GM23338 (cell line): ENCODE results near the gene CYFIP2. TPM values are rescaled to one million over a fixed set of nuclear protein-coding genes. Genes with fewer than 3 reads are reported as not detected.

ENCODE experiments used
- ATAC-seq: fragments of 200-7000 bp; cut with Tn5 transposase; 3 replicates; pipeline ENCODE4 v1.9.1; 2020
- DNase-seq: peaks from one replicate; pipeline ENCODE4 v3.0.0-alpha.2; 2015; ENCODE audit warnings: low spot score
- H2AFZ ChIP-seq: fragments of 200-600 bp; sonication (generic); 2 replicates; pipeline ENCODE4 v1.8.0; 2016; ENCODE audit warnings: antibody characterized with exemption, mild to moderate bottlenecking, moderate library complexity
- H3F3A ChIP-seq: fragments of 200-600 bp; sonication (generic); replicated peaks from 2 replicates; pipeline ENCODE4 v1.8.0; 2017; ENCODE audit warnings: antibody characterized with exemption, mixed run types, low read depth
- H3K27ac ChIP-seq: fragments of 200-600 bp; sonication (generic); 2 replicates; pipeline ENCODE4 v1.6.1; 2016; ENCODE audit warnings: low read depth
- H3K27me3 ChIP-seq: fragments of 200-600 bp; sonication (generic); 2 replicates; pipeline ENCODE4 v1.8.0; 2016; ENCODE audit warnings: mild to moderate bottlenecking, mixed run types, moderate library complexity; ENCODE audit not compliant: insufficient read depth
- H3K36me3 ChIP-seq: fragments of 200-600 bp; sonication (generic); 2 replicates; pipeline ENCODE4 v1.8.0; 2016; ENCODE audit warnings: mild to moderate bottlenecking; ENCODE audit not compliant: insufficient read depth
- H3K4me1 ChIP-seq: fragments of 200-600 bp; sonication (generic); 2 replicates; pipeline ENCODE4 v1.8.0; 2016; ENCODE audit warnings: mild to moderate bottlenecking, moderate library complexity; ENCODE audit not compliant: insufficient read depth
- H3K4me2 ChIP-seq: fragments of 200-600 bp; sonication (generic); 2 replicates; pipeline ENCODE4 v1.7.1; 2017; ENCODE audit warnings: mixed run types
- H3K4me3 ChIP-seq: fragments of 200-600 bp; sonication (generic); 2 replicates; pipeline ENCODE4 v1.6.1; 2016; ENCODE audit warnings: mixed run types
- H3K79me2 ChIP-seq: fragments of 200-600 bp; sonication (generic); replicated peaks from 2 replicates; pipeline ENCODE4 v1.8.0; 2017; ENCODE audit warnings: mild to moderate bottlenecking; ENCODE audit not compliant: insufficient read depth
- H3K9me2 ChIP-seq: fragments of 200-600 bp; sonication (generic); 2 replicates; pipeline ENCODE4 v1.8.0; 2017; ENCODE audit not compliant: insufficient read depth
- H4K20me1 ChIP-seq: fragments of 200-600 bp; sonication (generic); replicated peaks from 2 replicates; pipeline ENCODE4 v1.8.0; 2017; ENCODE audit warnings: mild to moderate bottlenecking; ENCODE audit not compliant: insufficient read depth
- H3K27ac Mint-ChIP-seq: 2 replicates; pipeline ENCODE4 v1.8.0; 2020; ENCODE audit warnings: inconsistent platforms, mild to moderate bottlenecking, moderate library complexity, mixed read lengths
- H3K27me3 Mint-ChIP-seq: 3 replicates; pipeline ENCODE4 v1.8.0; 2022; ENCODE audit warnings: low read depth, mild to moderate bottlenecking, moderate library complexity, mixed read lengths, inconsistent platforms; ENCODE audit not compliant: insufficient read depth, poor library complexity
- H3K36me3 Mint-ChIP-seq: 3 replicates; pipeline ENCODE4 v1.8.0; 2021; ENCODE audit warnings: low read depth, mild to moderate bottlenecking, inconsistent platforms, moderate library complexity, mixed read lengths
- H3K4me1 Mint-ChIP-seq: 3 replicates; pipeline ENCODE4 v1.8.0; 2020; ENCODE audit warnings: mild to moderate bottlenecking, inconsistent platforms, mixed read lengths
- H3K4me3 Mint-ChIP-seq: 3 replicates; pipeline ENCODE4 v1.8.0; 2021; ENCODE audit warnings: moderate library complexity, mild to moderate bottlenecking, inconsistent platforms, mixed read lengths
- H3K9me3 Mint-ChIP-seq: 3 replicates; pipeline ENCODE4 v1.8.0; 2020; ENCODE audit warnings: moderate library complexity, mild to moderate bottlenecking, inconsistent platforms, mixed read lengths
- CREB1 ChIP-seq: fragments of 250-450 bp; sonication (Bioruptor Pico); IDR thresholded peaks from 2 replicates; pipeline ENCODE4 v1.5.0; 2020; ENCODE audit warnings: low read depth, mild to moderate bottlenecking, moderate library complexity
- CTCF ChIP-seq, 2 experiments: fragments of 200-600 bp in 1 of 2; sonication (generic) in 1 of 2; conservative IDR thresholded peaks; 2 replicates each; pipeline versions ENCODE4 v1.5.1 to v1.6.1; 2016 to 2017; ENCODE audit warnings: antibody characterized with exemption in 2 of 2, low read depth in 2 of 2, mild to moderate bottlenecking in 2 of 2, moderate library complexity in 1 of 2
- ETS1 ChIP-seq: IDR thresholded peaks from 2 replicates; pipeline ENCODE4 v1.6.1; 2016; ENCODE audit warnings: antibody characterized with exemption
- EZH2 ChIP-seq: fragments of 200-600 bp; sonication (generic); IDR thresholded peaks from one replicate; pipeline ENCODE4 v1.8.0; 2017; ENCODE audit warnings: antibody characterized with exemption, mild to moderate bottlenecking, low read depth; ENCODE audit not compliant: unreplicated experiment
- EZH2phosphoT487 ChIP-seq: fragments of 200-600 bp; sonication (generic); IDR thresholded peaks from one replicate; pipeline ENCODE4 v1.8.1; 2018; ENCODE audit warnings: antibody characterized with exemption; ENCODE audit not compliant: unreplicated experiment
- JUNB ChIP-seq: IDR thresholded peaks from one replicate; pipeline ENCODE4 v1.6.1; 2016; ENCODE audit warnings: antibody characterized with exemption; ENCODE audit not compliant: unreplicated experiment
- NANOG ChIP-seq: IDR thresholded peaks from 2 replicates; pipeline ENCODE4 v1.6.1; 2016; ENCODE audit warnings: antibody characterized with exemption, borderline replicate concordance
- POLR2AphosphoS5 ChIP-seq: IDR thresholded peaks from 2 replicates; pipeline ENCODE4 v1.6.1; 2016; ENCODE audit warnings: antibody characterized with exemption, low read depth
- REST ChIP-seq: IDR thresholded peaks from one replicate; pipeline ENCODE4 v1.6.1; 2018; ENCODE audit warnings: antibody characterized with exemption; ENCODE audit not compliant: unreplicated experiment
- STAT1 ChIP-seq: IDR thresholded peaks from one replicate; pipeline ENCODE4 v1.6.1; 2016; ENCODE audit warnings: antibody characterized with exemption; ENCODE audit not compliant: unreplicated experiment
- ZNF114 ChIP-seq: fragments of 250-450 bp; sonication (Bioruptor Pico); IDR thresholded peaks from 2 replicates; pipeline ENCODE4 v1.5.0; 2020; ENCODE audit warnings: mild to moderate bottlenecking, moderate library complexity
- ZNF331 ChIP-seq: fragments of 250-450 bp; sonication (Bioruptor Pico); IDR thresholded peaks from 2 replicates; pipeline ENCODE4 v1.5.0; 2020; ENCODE audit warnings: low read depth, mild to moderate bottlenecking, moderate library complexity
- ZNF462 ChIP-seq: fragments of 250-450 bp; sonication (Bioruptor Pico); IDR thresholded peaks from 2 replicates; pipeline ENCODE4 v1.5.0; 2020; ENCODE audit warnings: mild to moderate bottlenecking, moderate library complexity
- polyA plus RNA-seq: library from polyadenylated mRNA; unstranded; fragments of >200 nt; fragmentation: Nextera tagmentation; extraction: Ambion mirVana; gene quantifications from 2 replicates; pipeline ENCODE4 v1.2.1, GENCODE V29; 2016
- total RNA-seq: library from RNA; depleted of rRNA; stranded (reverse); fragments of >200 nt; shearing (Covaris generic); gene quantifications from 2 replicates; pipeline ENCODE4 v1.2.3, GENCODE V29; 2014

Gene CYFIP2
- total and polyA plus RNA-seq, 2 experiments from 2014 or later = 54.1 to 98.4 TPM

GRCh38 chr5:157248821-157249470, 17.0 kb upstream of the CYFIP2 start:
- Mint-ChIP-seq H3K9me3 (no peaks in the 10 kb centered on the region), H3K4me1 (peaks cover 7% of the 10 kb centered on the region), H3K36me3 (no peaks in the 10 kb centered on the region), H3K27ac (no peak overlapping the region), H3K4me3 (no peak overlapping the region), H3K27me3 (peaks cover 2% of the 10 kb centered on the region)
- TF ChIP-seq CTCF (conservative IDR thresholded peaks at IDR 0.05; ENCODE audit: low read depth in 2 of 2) = no peak
- no peak for TF ChIP-seq JUNB
- TF ChIP-seq POLR2AphosphoS5 = no peak
- no peak for TF ChIP-seq ETS1
- TF ChIP-seq EZH2phosphoT487 = no peak
- TF ChIP-seq ZNF331 (CRISPR knock-in tag) = no peak
- TF ChIP-seq NANOG = no peak
- no peak for TF ChIP-seq REST
- no peak for TF ChIP-seq ZNF114 (CRISPR knock-in tag)
- no peak for TF ChIP-seq ZNF462
- no peak for TF ChIP-seq STAT1
- TF ChIP-seq EZH2 = no peak
- no peak for TF ChIP-seq CREB1
- Histone ChIP-seq H3K9me2 (no peaks in the 10 kb centered on the region), H3F3A (no peaks in the 10 kb centered on the region), H3K27ac (no peak overlapping the region), H3K4me3 (no peak overlapping the region), H4K20me1 (no peaks in the 10 kb centered on the region), H2AFZ (peak overlapping the region; percentile 67), H3K79me2 (no peaks in the 10 kb centered on the region), H3K4me2 (no peak overlapping the region), H3K27me3 (no peaks in the 10 kb centered on the region), H3K4me1 (no peaks in the 10 kb centered on the region), H3K36me3 (no peaks in the 10 kb centered on the region)
- DNase-seq (no peak), ATAC-seq (no peak)
